GM19023 (cell line): ENCODE data around the gene SYT7.

Experiments
- ATAC-seq: cut with Tn5 transposase; IDR thresholded peaks from one replicate; pipeline ENCODE4 v1.9.1; 2021; ENCODE audit warnings: mild to moderate bottlenecking, moderate library complexity; ENCODE audit not compliant: unreplicated experiment

The SYT7 gene

GRCh38 chr11:61522881-61523280, 58.0 kb downstream of the SYT7 start:
- ATAC-seq, result no peak

GRCh38 chr11:61518032-61518795, 62.7 kb downstream of the SYT7 start:
- ATAC-seq, result no peak

- no peak for ATAC-seq
Measured at GRCh38 chr11:61516675-61517572, 64.0 kb downstream of the SYT7 start.

GRCh38 chr11:61516191-61516590, 64.7 kb downstream of the SYT7 start:
- ATAC-seq, result no peak

GRCh38 chr11:61515686-61516085, 65.2 kb downstream of the SYT7 start:
- ATAC-seq, result no peak

- ATAC-seq, result no peak
Measured at GRCh38 chr11:61514050-61514917, 66.6 kb downstream of the SYT7 start.

- ATAC-seq, result no peak
Measured at GRCh38 chr11:61513143-61513765, 67.6 kb downstream of the SYT7 start.

GRCh38 chr11:61512435-61512834, 68.4 kb downstream of the SYT7 start:
- no peak for ATAC-seq

GRCh38 chr11:61511383-61511782, 69.5 kb downstream of the SYT7 start:
- no peak for ATAC-seq

GRCh38 chr11:61510974-61511373, 69.9 kb downstream of the SYT7 start:
- ATAC-seq, result no peak

- ATAC-seq, result no peak
Measured at GRCh38 chr11:61510166-61510919, 70.5 kb downstream of the SYT7 start.

GRCh38 chr11:61509043-61510029, 71.5 kb downstream of the SYT7 start:
- ATAC-seq, result peak; percentile 46

- no peak for ATAC-seq
Measured at GRCh38 chr11:61507962-61508861, 72.7 kb downstream of the SYT7 start, which contains the start of gene LRRC10B. TSS of gene LRRC10B (plus strand) at chr11:61508749. CDS start at chr11:61508999, 250 bp downstream.

- no peak for ATAC-seq
Measured at GRCh38 chr11:61507012-61507768, 73.7 kb downstream of the SYT7 start.

GRCh38 chr11:61505640-61506155, 75.2 kb downstream of the SYT7 start:
- ATAC-seq, result no peak

- ATAC-seq, result no peak
Measured at GRCh38 chr11:61505106-61505505, 75.8 kb downstream of the SYT7 start.
